Lung (tissue), 12 donors: ENCODE data around the gene JMJD7. TPM values are rescaled to one million over a fixed set of nuclear protein-coding genes. Genes with fewer than 3 reads are reported as not detected.

Source experiments
- ATAC-seq: fragments of 200-7000 bp; cut with Tn5 transposase; one replicate; pipeline ENCODE4 v1.9.1; 2020; ENCODE audit warnings: moderate number of reproducible peaks; ENCODE audit not compliant: insufficient read depth, low FRiP score
- DNase-seq, 3 donors: peaks; one replicate each; pipeline ENCODE4 v3.0.0-alpha.2; 2013 to 2017
- H3K27ac ChIP-seq, 2 donors: one replicate each; pipeline ENCODE4 v1.5.1; 2013; ENCODE audit warnings: mild to moderate bottlenecking in 2 of 2, moderate library complexity in 2 of 2, control low read depth in 1 of 2, inconsistent platforms in 1 of 2, low read depth in 1 of 2, low read length in 1 of 2
- H3K27me3 ChIP-seq, 3 donors: one replicate each; pipeline ENCODE4 v1.5.1; 2013; ENCODE audit warnings: low read length in 2 of 3; ENCODE audit not compliant: control insufficient read depth in 3 of 3, insufficient read depth in 3 of 3
- H3K36me3 ChIP-seq, 4 donors: one replicate each; pipeline ENCODE4 v1.5.1; 2013; ENCODE audit warnings: low read length in 4 of 4, mild to moderate bottlenecking in 1 of 4, moderate library complexity in 1 of 4; ENCODE audit not compliant: control insufficient read depth in 4 of 4, insufficient read depth in 4 of 4
- H3K4me1 ChIP-seq, 5 donors: one replicate each; pipeline ENCODE4 v1.5.1; 2013; ENCODE audit warnings: low read length in 5 of 5, mild to moderate bottlenecking in 2 of 5, moderate library complexity in 1 of 5; ENCODE audit not compliant: control insufficient read depth in 5 of 5, insufficient read depth in 5 of 5
- H3K4me3 ChIP-seq: one replicate; pipeline ENCODE4 v1.5.1; 2013; ENCODE audit warnings: mild to moderate bottlenecking, control low read depth, moderate library complexity
- H3K9ac ChIP-seq, 2 donors: one replicate each; pipeline ENCODE4 v1.5.1; 2013; ENCODE audit warnings: low read length in 2 of 2, control low read depth in 1 of 2; ENCODE audit not compliant: insufficient read depth in 1 of 2
- H3K9me3 ChIP-seq, 4 donors: one replicate each; pipeline ENCODE4 v1.5.1; 2013; ENCODE audit warnings: low read length in 3 of 4, mild to moderate bottlenecking in 1 of 4, moderate library complexity in 1 of 4; ENCODE audit not compliant: control insufficient read depth in 4 of 4, insufficient read depth in 3 of 4
- WGBS, 2 donors: extraction: QIAGEN DNeasy Blood & Tissue Kit; methylation state at CpG; one replicate each; pipeline ENCODE4 v1.1.7; 2013; 5-methylcytosine and 5-hydroxymethylcytosine counted together
- polyA plus RNA-seq, 2 donors: library from polyadenylated mRNA; stranded (reverse); fragments of 200-250 nt; gene quantifications; one replicate each; pipeline ENCODE4 v1.2.1, GENCODE V29; 2013
- total RNA-seq, 2 donors: library from RNA; depleted of rRNA in 1 of 2; stranded (reverse); fragments of >200 nt in 1 of 2; gene quantifications; one replicate each; pipeline ENCODE4 v1.2.1, GENCODE V29; 2014 to 2021
- TF ChIP-seq, protein P1 (sequence below): IDR thresholded peaks from 2 replicates; pipeline ENCODE4 v1.5.1; 2012; ENCODE audit warnings: mild to moderate bottlenecking; ENCODE audit errors: control extremely low read depth, extremely low read depth
- donor health status: control.
- donor health status: control.
- donor health status: Bipolar disorder and iron deficiency.
- donor health status: healthy.
- donor health status: DM: yes; HTN: yes; CAD: no.

The JMJD7 gene
- total and polyA plus RNA-seq, 4 donors = 13.2 to 28.1 (median 21.3) TPM

DNA sequence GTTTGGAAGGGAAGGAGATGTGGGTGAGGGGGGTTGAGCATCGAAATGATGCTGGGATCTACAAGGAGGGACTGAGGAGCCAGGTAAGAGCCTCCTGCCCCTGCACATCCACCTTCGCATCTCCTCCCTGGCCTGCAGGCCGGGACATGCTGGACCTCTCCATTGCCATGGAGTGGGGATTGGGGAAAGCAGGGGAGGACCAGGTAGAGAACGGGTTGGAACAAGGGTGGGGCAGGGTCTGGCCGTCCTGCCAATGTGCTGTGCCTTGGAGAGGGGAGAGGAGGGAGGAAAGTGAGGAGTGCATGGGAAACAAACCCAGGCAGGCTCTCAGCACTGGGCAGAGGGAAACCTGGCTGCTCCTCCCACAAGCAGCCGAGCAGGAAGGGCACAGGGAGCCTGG lies 21.3 kb downstream of the JMJD7 start:
- H3K27me3 ChIP-seq = no peaks in the 10 kb centered on the region
- no peaks in the 10 kb centered on the region for H3K9me3 ChIP-seq
- no peak overlapping the region for H3K27ac ChIP-seq
- H3K4me1 ChIP-seq = peaks cover 0 to 49% (median 2%) of the 10 kb centered on the region in 5 donors
- H3K36me3 ChIP-seq = peaks cover 0 to 48% (median 15%) of the 10 kb centered on the region in 4 donors
- DNase-seq (no peak), ATAC-seq (no peak)
- TF ChIP-seq, protein P1, sequence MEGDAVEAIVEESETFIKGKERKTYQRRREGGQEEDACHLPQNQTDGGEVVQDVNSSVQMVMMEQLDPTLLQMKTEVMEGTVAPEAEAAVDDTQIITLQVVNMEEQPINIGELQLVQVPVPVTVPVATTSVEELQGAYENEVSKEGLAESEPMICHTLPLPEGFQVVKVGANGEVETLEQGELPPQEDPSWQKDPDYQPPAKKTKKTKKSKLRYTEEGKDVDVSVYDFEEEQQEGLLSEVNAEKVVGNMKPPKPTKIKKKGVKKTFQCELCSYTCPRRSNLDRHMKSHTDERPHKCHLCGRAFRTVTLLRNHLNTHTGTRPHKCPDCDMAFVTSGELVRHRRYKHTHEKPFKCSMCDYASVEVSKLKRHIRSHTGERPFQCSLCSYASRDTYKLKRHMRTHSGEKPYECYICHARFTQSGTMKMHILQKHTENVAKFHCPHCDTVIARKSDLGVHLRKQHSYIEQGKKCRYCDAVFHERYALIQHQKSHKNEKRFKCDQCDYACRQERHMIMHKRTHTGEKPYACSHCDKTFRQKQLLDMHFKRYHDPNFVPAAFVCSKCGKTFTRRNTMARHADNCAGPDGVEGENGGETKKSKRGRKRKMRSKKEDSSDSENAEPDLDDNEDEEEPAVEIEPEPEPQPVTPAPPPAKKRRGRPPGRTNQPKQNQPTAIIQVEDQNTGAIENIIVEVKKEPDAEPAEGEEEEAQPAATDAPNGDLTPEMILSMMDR = no peak
- 71 to 87% methylated on average over 6 of the region's 6 CpGs for WGBS, 2 donors
- no peak overlapping the region for H3K9ac ChIP-seq
- no peak overlapping the region for H3K4me3 ChIP-seq

DNA sequence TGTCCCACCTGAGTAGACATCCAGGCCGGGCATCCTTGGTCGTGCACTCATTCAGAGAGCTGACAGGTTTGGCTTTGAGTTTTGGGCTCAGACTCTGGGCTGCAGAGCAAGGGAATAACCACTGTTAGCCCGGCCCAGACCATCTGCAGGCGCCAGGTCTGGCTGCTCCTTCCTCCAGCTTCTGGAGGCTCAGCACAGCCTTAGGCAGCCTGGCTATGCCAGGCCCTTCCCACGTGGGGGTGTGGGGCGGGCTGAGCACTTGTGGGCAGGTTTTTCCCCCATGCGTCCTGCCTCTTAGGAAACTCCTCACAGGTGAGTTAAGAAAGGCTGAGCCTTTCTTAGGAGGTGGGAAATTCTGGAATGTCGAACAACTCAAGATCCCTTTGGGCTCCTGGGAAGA lies 22.0 kb downstream of the JMJD7 start:
- TF ChIP-seq, protein P1 = no peak
- peak overlapping the region in 1 of 2 donors; percentile 8 for H3K27ac ChIP-seq
- no peak overlapping the region for H3K4me3 ChIP-seq
- DNase-seq (no peak), ATAC-seq (peak; percentile 25)
- H3K27me3 ChIP-seq = no peaks in the 10 kb centered on the region
- H3K4me1 ChIP-seq = peaks cover 0 to 55% (median 2%) of the 10 kb centered on the region in 5 donors
- H3K9ac ChIP-seq = no peak overlapping the region
- WGBS, 2 donors = 57 to 76% methylated on average over 8 of the region's 8 CpGs
- no peaks in the 10 kb centered on the region for H3K9me3 ChIP-seq
- peaks cover 0 to 41% (median 15%) of the 10 kb centered on the region in 4 donors for H3K36me3 ChIP-seq

DNA sequence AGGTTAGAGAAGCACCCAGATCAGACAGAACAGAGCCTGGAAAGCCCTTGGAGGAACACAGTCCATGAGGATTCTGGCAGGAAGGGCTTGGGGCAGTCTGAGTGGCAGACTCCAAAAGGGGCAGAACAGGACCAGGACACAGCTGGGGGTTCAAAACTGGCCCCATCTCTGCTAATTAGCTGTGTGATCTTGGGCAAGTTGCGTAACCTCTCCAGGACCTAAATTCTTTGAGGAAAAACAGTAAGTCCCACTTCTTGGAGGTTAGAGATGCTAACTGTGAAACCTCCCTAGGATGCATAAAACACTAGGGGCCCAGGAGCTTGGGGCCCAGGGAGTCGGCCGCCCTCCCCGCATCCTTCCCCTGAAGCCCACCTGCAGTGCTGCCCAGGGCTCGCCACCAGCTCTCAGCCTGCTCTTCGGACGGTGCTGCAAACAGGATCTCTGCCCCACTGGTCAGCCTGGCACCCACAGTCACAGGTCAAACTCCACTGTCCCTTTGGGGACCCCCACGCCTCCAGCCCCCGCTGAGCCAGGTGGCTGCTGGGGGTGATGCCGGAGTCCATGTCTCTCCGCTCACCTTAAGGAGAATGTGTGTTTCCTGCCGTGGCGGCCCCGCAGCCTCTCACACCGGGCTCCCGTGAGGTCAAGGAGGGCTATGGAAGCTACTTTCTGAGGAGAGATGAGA lies 22.7 kb downstream of the JMJD7 start:
- Histone ChIP-seq H3K27me3 (no peaks in the 10 kb centered on the region), H3K9ac (no peak overlapping the region), H3K36me3 (peaks cover 0 to 34% (median 15%) of the 10 kb centered on the region in 4 donors), H3K4me1 (peaks cover 0 to 63% (median 2%) of the 10 kb centered on the region in 5 donors), H3K9me3 (no peaks in the 10 kb centered on the region), H3K4me3 (no peak overlapping the region), H3K27ac (no peak overlapping the region)
- TF ChIP-seq, protein P1 = no peak
- WGBS, 2 donors = 70 to 77% methylated on average over 16 of the region's 16 CpGs
- DNase-seq (no peak), ATAC-seq (no peak)
